Right renal cortex interstitium (tissue), 3 donors: ENCODE results near the gene DUSP1. TPM values are rescaled to one million over a fixed set of nuclear protein-coding genes. Genes with fewer than 3 reads are reported as not detected.
A peak's percentile ranks its signal among the peaks of the same experiment; 100 is the strongest.

Experiments used
- DNase-seq, 3 donors: peaks; one replicate each; pipeline ENCODE4 v3.0.0-alpha.2; 2013; ENCODE audit warnings: low read depth in 3 of 3, low spot score in 2 of 3
- polyA plus RNA-seq, 3 donors: library from polyadenylated mRNA; unstranded; fragments of 120-200 nt; gene quantifications; one replicate each; pipeline ENCODE4 v1.2.1, GENCODE V29; 2013; ENCODE audit not compliant: insufficient read length in 3 of 3

DUSP1 gene
- polyA plus RNA-seq, 3 donors, result 65.5 to 130 (median 88.2) TPM

GRCh38 chr5:172765766-172766286, 5.2 kb downstream of the DUSP1 start:
- DNase-seq, result no peak

- DNase-seq, result peak; percentile 99
Observed at GRCh38 chr5:172764861-172765765, 5.9 kb downstream of the DUSP1 start.

GRCh38 chr5:172763120-172763464, 7.9 kb downstream of the DUSP1 start:
- no peak for DNase-seq

- DNase-seq, result no peak
Observed at GRCh38 chr5:172762214-172763119, 8.5 kb downstream of the DUSP1 start.

- no peak for DNase-seq
Observed at GRCh38 chr5:172760959-172761358, 10.0 kb downstream of the DUSP1 start.

- DNase-seq, result no peak
Observed at GRCh38 chr5:172760136-172760535, 10.9 kb downstream of the DUSP1 start.

- DNase-seq, result no peak
Observed at GRCh38 chr5:172758834-172759149, 12.2 kb downstream of the DUSP1 start.

- no peak for DNase-seq
Observed at GRCh38 chr5:172758077-172758833, 12.7 kb downstream of the DUSP1 start.

- DNase-seq, result no peak
Observed at GRCh38 chr5:172757394-172758010, 13.5 kb downstream of the DUSP1 start.

- DNase-seq, result no peak
Observed at GRCh38 chr5:172756764-172757393, 14.1 kb downstream of the DUSP1 start.

GRCh38 chr5:172754596-172755356, 16.2 kb downstream of the DUSP1 start:
- no peak for DNase-seq

GRCh38 chr5:172753101-172753500, 17.9 kb downstream of the DUSP1 start:
- DNase-seq, result no peak

- DNase-seq, result no peak
Observed at GRCh38 chr5:172751761-172752510, 19.1 kb downstream of the DUSP1 start.

GRCh38 chr5:172749881-172750633, 20.9 kb downstream of the DUSP1 start:
- no peak for DNase-seq

- no peak for DNase-seq
Observed at GRCh38 chr5:172749076-172749475, 21.9 kb downstream of the DUSP1 start.

- no peak for DNase-seq
Observed at GRCh38 chr5:172748341-172748843, 22.6 kb downstream of the DUSP1 start.

GRCh38 chr5:172747471-172747870, 23.5 kb downstream of the DUSP1 start:
- no peak for DNase-seq
